K562 (cell line): ENCODE results near the gene LAMB4.

ENCODE experiments used
- SIN3A ChIP-seq, 2 experiments: fragments of 150-350 bp in 1 of 2; IDR thresholded peaks; 2 replicates each; pipeline ENCODE4 v1.6.1; 2011 to 2016; ENCODE audit warnings: borderline replicate concordance in 2 of 2, low read depth in 2 of 2, low read length in 2 of 2, mild to moderate bottlenecking in 2 of 2, moderate library complexity in 2 of 2; ENCODE audit not compliant: control insufficient read depth in 1 of 2
- ZBTB8A ChIP-seq: fragments of 450-650 bp; IDR thresholded peaks from 2 replicates; pipeline ENCODE4 v1.6.1; 2018; ENCODE audit warnings: mild to moderate bottlenecking, moderate library complexity; ENCODE audit not compliant: partially characterized antibody

DNA sequence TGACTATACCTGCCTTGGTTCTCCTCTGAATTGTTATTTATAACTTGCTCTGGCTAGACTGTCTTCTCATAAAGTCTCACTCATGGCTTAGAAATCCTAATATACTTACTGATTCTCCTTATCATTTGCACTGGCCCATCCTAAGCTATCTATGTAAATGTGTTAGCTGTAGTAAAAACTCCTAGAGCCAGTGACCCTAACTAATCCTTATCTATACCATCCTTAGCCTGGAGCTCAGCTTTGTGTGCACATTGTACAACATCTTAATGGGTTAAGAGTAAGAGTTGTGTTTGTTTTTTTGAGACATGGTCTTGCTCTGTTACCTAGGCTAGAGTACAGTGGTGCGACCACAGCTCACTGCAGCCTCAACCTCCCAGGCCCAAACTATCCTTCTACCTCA lies 40.8 kb downstream of the LAMB4 start:
- TF ChIP-seq ZBTB8A (no peak), SIN3A (IDR thresholded peaks at IDR 0.05; ENCODE audit: borderline replicate concordance in 2 of 2, control insufficient read depth in 1 of 2, low read depth in 2 of 2, low read length in 2 of 2) (no peak)
